Caco-2 (cell line): ENCODE results near the gene TMEM107. TPM values are rescaled to one million over a fixed set of nuclear protein-coding genes. Genes with fewer than 3 reads are reported as not detected.
"Not testable (repeated sequence)": the region's sequence is repeated elsewhere in the genome, so short reads cannot be mapped to it uniquely, and the experiment has no call there.

ENCODE experiments used
- BruUV-seq: library from RNA; stranded (reverse); fragments of 400-500 nt; replicated peaks from 2 replicates; lab custom pipeline; 2021; lab: Mats Ljungman, UMichigan
- CTCF ChIA-PET: fragments of 300-600 bp; sonication (Branson Sonifier 250); formaldehyde crosslinking; loops from one replicate; lab custom pipeline; 2022; ENCODE audit warnings: antibody characterized with exemption; lab: Charles Lee
- POLR2A ChIA-PET: fragments of 300-600 bp; sonication (Branson Sonifier 250); formaldehyde crosslinking; loops from one replicate; lab custom pipeline; 2022; ENCODE audit warnings: antibody characterized with exemption; lab: Charles Lee
- DNase-seq, 2 experiments: peaks; one replicate each; pipeline versions ENCODE4 v3.0.0 to v3.0.0-alpha.2; 2020 to 2022
- H3K27me3 ChIP-seq: replicated peaks from 2 replicates; pipeline ENCODE4 v1.6.0; 2011; ENCODE audit warnings: low read length; ENCODE audit not compliant: control insufficient read depth, insufficient read depth
- H3K36me3 ChIP-seq: 2 replicates; pipeline ENCODE4 v1.5.1; 2011; ENCODE audit warnings: low read length; ENCODE audit not compliant: control insufficient read depth, insufficient read depth
- H3K4me1 ChIP-seq: fragments of 250-450 bp; sonication (Bioruptor Pico); 2 replicates; pipeline ENCODE4 v1.5.1; 2020; ENCODE audit warnings: mild to moderate bottlenecking
- H3K4me3 ChIP-seq: 2 replicates; pipeline ENCODE4 v1.5.1; 2011; ENCODE audit warnings: low read depth, mild to moderate bottlenecking, control low read depth, low read length
- H3K9me3 ChIP-seq: fragments of 250-450 bp; sonication (Bioruptor Pico); 2 replicates; pipeline ENCODE4 v1.5.1; 2020; ENCODE audit warnings: mild to moderate bottlenecking, moderate library complexity
- H3K27ac Mint-ChIP-seq: one replicate; pipeline ENCODE4 v1.8.0; 2022; ENCODE audit warnings: mixed read lengths; ENCODE audit not compliant: unreplicated experiment
- H3K27me3 Mint-ChIP-seq: one replicate; pipeline ENCODE4 v1.8.0; 2022; ENCODE audit warnings: mixed read lengths; ENCODE audit not compliant: insufficient read depth, unreplicated experiment
- H3K36me3 Mint-ChIP-seq: one replicate; pipeline ENCODE4 v1.8.0; 2022; ENCODE audit warnings: mild to moderate bottlenecking, mixed read lengths; ENCODE audit not compliant: insufficient read depth, unreplicated experiment
- H3K4me1 Mint-ChIP-seq: one replicate; pipeline ENCODE4 v1.8.0; 2022; ENCODE audit warnings: low read depth, mixed read lengths; ENCODE audit not compliant: unreplicated experiment
- H3K4me3 Mint-ChIP-seq: one replicate; pipeline ENCODE4 v1.8.0; 2022; ENCODE audit warnings: mild to moderate bottlenecking, moderate library complexity, mixed read lengths; ENCODE audit not compliant: unreplicated experiment
- H3K9me3 Mint-ChIP-seq: one replicate; pipeline ENCODE4 v1.8.0; 2022; ENCODE audit warnings: mixed read lengths; ENCODE audit not compliant: unreplicated experiment
- intact Hi-C: fragments of 100-400 bp; cut with micrococcal nuclease; formaldehyde crosslinking; loops from one replicate; pipeline ENCODE4 v1.10.0; 2022; ENCODE audit not compliant: unreplicated experiment
- total RNA-seq: library from RNA; stranded (reverse); gene quantifications from 2 replicates; pipeline ENCODE4 v1.2.3, GENCODE V29; 2022
- TF ChIP-seq, protein P1 (sequence below), 2 experiments: fragments of 200-600 bp in 1 of 2; IDR thresholded peaks; 1 replicate in 1 of 2; 2 replicates in 1 of 2; pipeline versions ENCODE4 v1.5.1 to v1.8.0; 2011 to 2022; ENCODE audit warnings: antibody characterized with exemption in 1 of 2, control low read depth in 1 of 2, inconsistent platforms in 1 of 2, low read depth in 1 of 2, low read length in 1 of 2, mild to moderate bottlenecking in 1 of 2, moderate library complexity in 1 of 2; ENCODE audit not compliant: insufficient read depth in 1 of 2, severe bottlenecking in 1 of 2, unreplicated experiment in 1 of 2

TMEM107 gene
- total RNA-seq, 1 experiment from 2014 or later = 5.4 TPM

- Mint-ChIP-seq H3K27ac (peak overlapping the region; percentile 100), H3K27me3 (no peaks in the 10 kb centered on the region), H3K4me1 (peaks cover 7% of the 10 kb centered on the region), H3K4me3 (peak overlapping the region; percentile 89), H3K9me3 (no peaks in the 10 kb centered on the region), H3K36me3 (peaks cover 11% of the 10 kb centered on the region)
- no peaks in the 10 kb centered on the region for H3K36me3 ChIP-seq
- no TSS peak for BruUV-seq
- H3K4me1 ChIP-seq = no peaks in the 10 kb centered on the region
- intact Hi-C loops = no loop called here
- peak overlapping the region; percentile 34 for H3K4me3 ChIP-seq
- TF ChIP-seq, protein P1, sequence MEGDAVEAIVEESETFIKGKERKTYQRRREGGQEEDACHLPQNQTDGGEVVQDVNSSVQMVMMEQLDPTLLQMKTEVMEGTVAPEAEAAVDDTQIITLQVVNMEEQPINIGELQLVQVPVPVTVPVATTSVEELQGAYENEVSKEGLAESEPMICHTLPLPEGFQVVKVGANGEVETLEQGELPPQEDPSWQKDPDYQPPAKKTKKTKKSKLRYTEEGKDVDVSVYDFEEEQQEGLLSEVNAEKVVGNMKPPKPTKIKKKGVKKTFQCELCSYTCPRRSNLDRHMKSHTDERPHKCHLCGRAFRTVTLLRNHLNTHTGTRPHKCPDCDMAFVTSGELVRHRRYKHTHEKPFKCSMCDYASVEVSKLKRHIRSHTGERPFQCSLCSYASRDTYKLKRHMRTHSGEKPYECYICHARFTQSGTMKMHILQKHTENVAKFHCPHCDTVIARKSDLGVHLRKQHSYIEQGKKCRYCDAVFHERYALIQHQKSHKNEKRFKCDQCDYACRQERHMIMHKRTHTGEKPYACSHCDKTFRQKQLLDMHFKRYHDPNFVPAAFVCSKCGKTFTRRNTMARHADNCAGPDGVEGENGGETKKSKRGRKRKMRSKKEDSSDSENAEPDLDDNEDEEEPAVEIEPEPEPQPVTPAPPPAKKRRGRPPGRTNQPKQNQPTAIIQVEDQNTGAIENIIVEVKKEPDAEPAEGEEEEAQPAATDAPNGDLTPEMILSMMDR (IDR thresholded peaks at IDR 0.05; ENCODE audit: insufficient read depth in 1 of 2, low read depth in 1 of 2, low read length in 1 of 2, severe bottlenecking in 1 of 2, unreplicated experiment in 1 of 2) = no peak
- no peak for DNase-seq
- H3K27me3 ChIP-seq = no peaks in the 10 kb centered on the region
- ChIA-PET POLR2A (interaction anchor here (0.8 to 1.3 kb wide), 12 partner anchors 10 to 262 kb away, joined by 3 to 23 read pairs (median 7); partner anchors contain the start of genes AURKB, BORCS6, CTC1 and NDEL1), CTCF (interaction anchor here (0.6 kb wide), 1 partner anchor 48 kb away, joined by 3 read pairs; no protein-coding TSS in a partner anchor)
- no peaks in the 10 kb centered on the region for H3K9me3 ChIP-seq
These were observed 2.3 kb downstream of the TMEM107 start for GRCh38 chr17:8173871-8174322.

- Mint-ChIP-seq H3K4me1 (peaks cover 7% of the 10 kb centered on the region), H3K9me3 (no peaks in the 10 kb centered on the region), H3K27ac (peak overlapping the region; percentile 100), H3K4me3 (peak overlapping the region; percentile 89), H3K27me3 (no peaks in the 10 kb centered on the region), H3K36me3 (peaks cover 11% of the 10 kb centered on the region)
- TSS peak; percentile 100 for BruUV-seq
- no peaks in the 10 kb centered on the region for H3K36me3 ChIP-seq
- ChIA-PET POLR2A (interaction anchor here (0.6 to 1.3 kb wide), 21 partner anchors 9 to 558 kb away, joined by 3 to 23 read pairs (median 5); partner anchors contain the start of genes AURKB, BORCS6, CTC1 and NDEL1), CTCF (interaction anchor here (0.6 to 1.0 kb wide), 2 partner anchors 17 to 49 kb away, joined by 3 read pairs; no protein-coding TSS in a partner anchor)
- H3K4me1 ChIP-seq = no peaks in the 10 kb centered on the region
- DNase-seq = peak; percentile 83 to 84
- intact Hi-C loops = no loop called here
- H3K9me3 ChIP-seq = no peaks in the 10 kb centered on the region
- peak overlapping the region; percentile 34 for H3K4me3 ChIP-seq
- TF ChIP-seq, protein P1 (IDR thresholded peaks at IDR 0.05; ENCODE audit: insufficient read depth in 1 of 2, low read depth in 1 of 2, low read length in 1 of 2, severe bottlenecking in 1 of 2, unreplicated experiment in 1 of 2) = no peak
- H3K27me3 ChIP-seq = no peaks in the 10 kb centered on the region
These were observed 2.9 kb downstream of the TMEM107 start for GRCh38 chr17:8173056-8173870.

- H3K27ac Mint-ChIP-seq, H3K4me3 Mint-ChIP-seq, H3K4me1 Mint-ChIP-seq, POLR2A ChIA-PET, H3K4me1 ChIP-seq, CTCF ChIA-PET, H3K4me3 ChIP-seq, H3K27me3 ChIP-seq, H3K36me3 ChIP-seq, H3K9me3 ChIP-seq, BruUV-seq, H3K9me3 Mint-ChIP-seq, DNase-seq, intact Hi-C loops, H3K27me3 Mint-ChIP-seq: not testable (repeated sequence)
- H3K36me3 Mint-ChIP-seq = peaks cover 11% of the 10 kb centered on the region
These were observed 6.0 kb downstream of the TMEM107 start for GRCh38 chr17:8170186-8170585.
